OCI-LY7 (cell line): ENCODE data around the gene SMOC2.

Experiments
- CTCF ChIP-seq: fragments of 200-600 bp; sonication (generic); conservative IDR thresholded peaks from 2 replicates; pipeline ENCODE4 v1.5.1; 2014; ENCODE audit warnings: mild to moderate bottlenecking, antibody characterized with exemption, low read length, moderate library complexity, mixed read lengths
- EZH2phosphoT487 ChIP-seq: fragments of 200-600 bp; sonication (generic); IDR thresholded peaks from 2 replicates; pipeline ENCODE4 v1.6.1; 2018; ENCODE audit warnings: low read depth, borderline replicate concordance, mild to moderate bottlenecking, mixed run types, antibody characterized with exemption, low read length, moderate library complexity, mixed read lengths

GRCh38 chr6:168504366-168504765 lies 63.4 kb downstream of the SMOC2 start:
- TF ChIP-seq CTCF (no peak), EZH2phosphoT487 (no peak)
